ENCODE results near the gene FBXO45.

GRCh38 chr3:196624067-196624790, 55.8 kb downstream of the FBXO45 start:
- TF ChIP-seq, protein P1, sequence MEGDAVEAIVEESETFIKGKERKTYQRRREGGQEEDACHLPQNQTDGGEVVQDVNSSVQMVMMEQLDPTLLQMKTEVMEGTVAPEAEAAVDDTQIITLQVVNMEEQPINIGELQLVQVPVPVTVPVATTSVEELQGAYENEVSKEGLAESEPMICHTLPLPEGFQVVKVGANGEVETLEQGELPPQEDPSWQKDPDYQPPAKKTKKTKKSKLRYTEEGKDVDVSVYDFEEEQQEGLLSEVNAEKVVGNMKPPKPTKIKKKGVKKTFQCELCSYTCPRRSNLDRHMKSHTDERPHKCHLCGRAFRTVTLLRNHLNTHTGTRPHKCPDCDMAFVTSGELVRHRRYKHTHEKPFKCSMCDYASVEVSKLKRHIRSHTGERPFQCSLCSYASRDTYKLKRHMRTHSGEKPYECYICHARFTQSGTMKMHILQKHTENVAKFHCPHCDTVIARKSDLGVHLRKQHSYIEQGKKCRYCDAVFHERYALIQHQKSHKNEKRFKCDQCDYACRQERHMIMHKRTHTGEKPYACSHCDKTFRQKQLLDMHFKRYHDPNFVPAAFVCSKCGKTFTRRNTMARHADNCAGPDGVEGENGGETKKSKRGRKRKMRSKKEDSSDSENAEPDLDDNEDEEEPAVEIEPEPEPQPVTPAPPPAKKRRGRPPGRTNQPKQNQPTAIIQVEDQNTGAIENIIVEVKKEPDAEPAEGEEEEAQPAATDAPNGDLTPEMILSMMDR (IDR thresholded peaks at IDR 0.05 in 4 of 5, conservative IDR thresholded peaks at IDR 0.05 in 1 of 5) = no peak
- no peak for TF ChIP-seq POLR2A (IDR thresholded peaks at IDR 0.05)

Data from gastrocnemius medialis (tissue), 4 donors.